GM21717 (cell line): ENCODE data around the gene KRT8.

Source experiments
- ATAC-seq: cut with Tn5 transposase; IDR thresholded peaks from one replicate; pipeline ENCODE4 v1.9.1; 2021; ENCODE audit warnings: mild to moderate bottlenecking, moderate library complexity; ENCODE audit not compliant: unreplicated experiment

The KRT8 gene

DNA sequence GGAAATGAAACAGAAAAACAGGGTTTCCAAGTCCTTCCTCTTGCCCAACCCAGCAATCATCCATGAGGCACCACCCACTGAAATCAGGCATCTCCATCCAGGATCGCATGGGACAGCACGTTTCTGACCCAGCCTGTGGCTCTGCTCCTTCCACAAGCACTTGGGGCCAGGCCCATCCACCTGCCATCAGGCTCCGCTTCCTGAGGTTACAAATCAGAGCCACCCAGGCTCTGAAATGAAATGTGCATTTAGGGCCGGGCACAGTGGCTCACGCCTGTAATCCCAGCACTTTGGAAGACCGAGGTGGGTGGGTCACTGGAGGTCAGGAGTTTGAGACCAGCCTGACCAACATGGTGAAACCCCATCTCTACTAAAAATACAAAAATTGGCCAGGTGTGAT lies 55.4 kb downstream of the KRT8 start:
- ATAC-seq = no peak

DNA sequence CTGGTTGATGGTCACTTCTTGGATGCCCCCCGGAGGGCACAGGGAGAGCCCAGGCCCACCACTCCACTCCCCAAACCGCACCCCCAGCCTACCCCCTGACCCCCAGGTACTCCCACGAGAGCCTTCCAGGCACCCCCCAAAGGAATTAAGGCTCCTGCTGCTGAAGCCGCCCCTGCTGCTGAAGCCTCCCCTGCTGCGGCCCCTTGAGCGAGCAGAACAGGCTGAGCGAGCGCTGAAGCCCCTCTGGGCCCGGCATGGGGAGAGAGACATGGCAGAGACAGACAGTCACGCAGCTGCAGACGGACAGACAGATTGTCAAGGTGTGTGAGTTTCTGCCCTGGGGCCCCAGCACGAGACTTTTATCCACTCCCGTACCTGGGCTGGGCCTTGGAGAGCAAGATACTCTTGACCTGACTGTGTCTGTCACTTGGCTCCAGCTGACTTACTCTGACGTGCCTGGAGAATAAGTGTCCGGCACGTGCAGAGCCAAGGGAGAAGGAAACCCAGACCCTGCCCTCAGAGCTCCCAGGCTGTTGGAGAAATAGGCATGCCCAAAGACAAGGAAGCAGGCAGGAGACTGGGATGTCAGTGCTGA lies 56.1 kb downstream of the KRT8 start, which contains the start of gene KRT78:
Gene KRT78 (minus strand): TSS at position 334 of the 595 bp plus-strand sequence. CDS start 64 bp downstream, at position 270.
- no peak for ATAC-seq

DNA sequence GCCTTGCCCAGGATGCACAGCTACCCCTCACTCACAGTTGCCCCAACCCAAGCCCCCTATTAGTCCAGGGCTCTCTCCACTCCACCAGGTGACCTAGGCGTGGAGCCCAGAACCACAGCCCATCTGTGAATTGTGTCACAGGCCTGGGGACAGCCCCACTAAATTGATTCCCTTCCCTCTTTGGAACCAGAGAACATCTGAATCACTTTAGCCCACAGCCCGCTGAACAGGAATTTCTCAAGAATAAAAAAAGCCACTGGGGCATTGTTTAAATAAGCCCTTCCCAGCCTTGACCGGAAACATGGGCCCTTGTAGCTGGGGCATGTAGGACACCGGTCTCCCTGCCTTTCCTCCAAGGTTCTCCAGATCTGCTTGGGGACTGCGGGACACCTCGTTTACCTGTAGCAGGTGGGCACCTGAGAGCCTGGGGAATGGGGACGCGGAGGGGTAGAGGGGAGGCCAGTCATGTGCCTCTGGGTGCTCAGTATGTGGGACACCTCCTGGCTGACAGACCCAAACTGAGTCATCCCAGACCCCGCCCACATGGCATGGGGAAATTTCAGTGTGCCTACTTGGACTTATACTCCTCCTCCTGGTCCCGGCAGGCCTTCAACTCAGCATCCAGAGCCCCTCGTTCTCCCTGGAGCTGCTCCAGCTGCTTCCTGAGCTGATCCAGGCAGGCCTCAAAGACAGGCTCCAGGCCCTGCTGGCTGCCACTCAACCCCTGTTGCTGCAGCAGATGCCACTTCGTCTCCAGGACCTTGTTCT lies 57.4 kb downstream of the KRT8 start:
- no peak for ATAC-seq
